ENCODE results near the gene WDR1.

WDR1 gene

DNA sequence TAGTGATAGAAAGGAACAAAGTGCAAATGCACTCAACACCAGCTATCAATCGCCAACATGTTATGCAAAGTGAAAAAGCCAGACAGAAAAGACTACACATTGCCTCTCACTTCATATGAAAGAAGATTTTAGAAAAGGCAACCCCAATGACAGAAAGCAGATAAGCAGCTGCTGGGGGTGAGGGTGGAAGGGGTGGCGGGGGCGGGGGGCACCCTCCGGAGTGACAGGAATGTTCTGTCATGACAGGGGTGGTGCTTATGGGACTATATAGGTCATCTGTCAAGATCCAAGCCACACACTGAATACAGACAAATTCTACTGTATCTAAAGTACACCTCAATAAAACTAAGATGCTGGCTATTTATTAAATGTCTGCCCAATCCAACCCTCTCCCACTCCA is 10.7 kb downstream of the WDR1 start:
- Histone ChIP-seq H3K9me2 (ENCODE audit: low read depth, low read length) (no peaks in the 10 kb centered on the region), H3K27ac (ENCODE audit: low read depth, low read length, poor library complexity, severe bottlenecking) (no peak overlapping the region), H3K79me2 (ENCODE audit: insufficient read depth, low read length) (peaks cover 21% of the 10 kb centered on the region), H3F3A (ENCODE audit: insufficient read depth, low read length) (no peaks in the 10 kb centered on the region), H4K20me1 (ENCODE audit: insufficient read depth, low read length) (no peaks in the 10 kb centered on the region), H3K27me3 (ENCODE audit: insufficient read depth, low read length) (no peaks in the 10 kb centered on the region), H3K4me3 (ENCODE audit: low read depth, low read length, poor library complexity, severe bottlenecking) (no peak overlapping the region), H3K36me3 (ENCODE audit: insufficient read depth, low read length) (peaks cover 28% of the 10 kb centered on the region; the same call in 1 of the 2 replicates), H3K9me3 (ENCODE audit: low read length) (no peaks in the 10 kb centered on the region), H2AFZ (ENCODE audit: low read length) (no peak overlapping the region), H3K4me2 (ENCODE audit: low read length) (no peak overlapping the region), H3K4me1 (ENCODE audit: insufficient read depth, low read length, severe bottlenecking) (no peaks in the 10 kb centered on the region), H3K9ac (ENCODE audit: low read length) (no peak overlapping the region)
- no peak for TF ChIP-seq EZH2 (IDR thresholded peaks at IDR 0.05; ENCODE audit: borderline replicate concordance, low read length)

DNA sequence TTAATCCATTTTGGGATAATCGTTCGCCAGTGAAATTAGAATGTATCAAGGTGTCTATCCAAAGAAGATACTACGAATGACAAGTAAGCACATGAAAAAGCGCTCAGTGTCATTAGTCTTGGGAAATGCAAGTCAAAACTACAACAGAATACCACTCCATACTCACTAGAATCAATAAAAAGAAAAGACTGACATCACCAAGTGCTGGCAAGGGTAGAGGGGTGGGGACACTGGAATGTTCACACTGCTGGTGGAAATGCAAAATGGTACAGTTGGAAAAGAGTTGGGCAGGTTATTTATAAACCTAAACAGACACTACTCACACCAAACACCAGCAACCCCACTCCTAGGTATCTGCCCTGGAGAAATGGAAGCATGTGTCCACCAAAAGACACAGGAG is 11.2 kb downstream of the WDR1 start:
- no peak overlapping the region for H3K4me3 ChIP-seq (ENCODE audit: low read depth, low read length, poor library complexity, severe bottlenecking)
- H3K27ac ChIP-seq (ENCODE audit: low read depth, low read length, poor library complexity, severe bottlenecking), result no peak overlapping the region
- no peaks in the 10 kb centered on the region for H3K27me3 ChIP-seq (ENCODE audit: insufficient read depth, low read length)
- H3K4me2 ChIP-seq (ENCODE audit: low read length), result no peak overlapping the region
- no peak overlapping the region for H3K9ac ChIP-seq (ENCODE audit: low read length)
- no peaks in the 10 kb centered on the region for H3K9me3 ChIP-seq (ENCODE audit: low read length)
- peaks cover 28% of the 10 kb centered on the region; the same call in 1 of the 2 replicates for H3K36me3 ChIP-seq (ENCODE audit: insufficient read depth, low read length)
- no peaks in the 10 kb centered on the region for H4K20me1 ChIP-seq (ENCODE audit: insufficient read depth, low read length)
- H3F3A ChIP-seq (ENCODE audit: insufficient read depth, low read length), result no peaks in the 10 kb centered on the region
- H3K4me1 ChIP-seq (ENCODE audit: insufficient read depth, low read length, severe bottlenecking), result no peaks in the 10 kb centered on the region
- TF ChIP-seq, protein P1, sequence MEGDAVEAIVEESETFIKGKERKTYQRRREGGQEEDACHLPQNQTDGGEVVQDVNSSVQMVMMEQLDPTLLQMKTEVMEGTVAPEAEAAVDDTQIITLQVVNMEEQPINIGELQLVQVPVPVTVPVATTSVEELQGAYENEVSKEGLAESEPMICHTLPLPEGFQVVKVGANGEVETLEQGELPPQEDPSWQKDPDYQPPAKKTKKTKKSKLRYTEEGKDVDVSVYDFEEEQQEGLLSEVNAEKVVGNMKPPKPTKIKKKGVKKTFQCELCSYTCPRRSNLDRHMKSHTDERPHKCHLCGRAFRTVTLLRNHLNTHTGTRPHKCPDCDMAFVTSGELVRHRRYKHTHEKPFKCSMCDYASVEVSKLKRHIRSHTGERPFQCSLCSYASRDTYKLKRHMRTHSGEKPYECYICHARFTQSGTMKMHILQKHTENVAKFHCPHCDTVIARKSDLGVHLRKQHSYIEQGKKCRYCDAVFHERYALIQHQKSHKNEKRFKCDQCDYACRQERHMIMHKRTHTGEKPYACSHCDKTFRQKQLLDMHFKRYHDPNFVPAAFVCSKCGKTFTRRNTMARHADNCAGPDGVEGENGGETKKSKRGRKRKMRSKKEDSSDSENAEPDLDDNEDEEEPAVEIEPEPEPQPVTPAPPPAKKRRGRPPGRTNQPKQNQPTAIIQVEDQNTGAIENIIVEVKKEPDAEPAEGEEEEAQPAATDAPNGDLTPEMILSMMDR (IDR thresholded peaks at IDR 0.05; ENCODE audit: low read length), result no peak
- no peak for TF ChIP-seq EZH2 (IDR thresholded peaks at IDR 0.05; ENCODE audit: borderline replicate concordance, low read length)
- H3K9me2 ChIP-seq (ENCODE audit: low read depth, low read length), result no peaks in the 10 kb centered on the region
- H3K79me2 ChIP-seq (ENCODE audit: insufficient read depth, low read length), result peaks cover 21% of the 10 kb centered on the region
- H2AFZ ChIP-seq (ENCODE audit: low read length), result no peak overlapping the region

DNA sequence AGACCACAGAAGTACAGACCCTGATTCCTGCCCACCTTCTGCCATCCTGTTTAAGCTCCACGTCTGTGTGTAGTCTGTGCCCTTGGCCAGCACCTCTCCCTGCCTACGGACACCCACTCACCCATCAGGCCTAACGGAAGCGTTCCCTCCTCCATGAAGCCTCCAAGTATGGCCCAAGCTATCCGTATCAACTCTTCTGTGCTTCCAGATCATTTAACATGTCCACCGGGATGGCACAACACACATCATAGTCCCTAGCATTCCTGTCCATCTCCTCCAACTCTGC is 11.7 kb downstream of the WDR1 start:
- Histone ChIP-seq H4K20me1 (ENCODE audit: insufficient read depth, low read length) (no peaks in the 10 kb centered on the region), H3K4me3 (ENCODE audit: low read depth, low read length, poor library complexity, severe bottlenecking) (no peak overlapping the region), H2AFZ (ENCODE audit: low read length) (no peak overlapping the region), H3K36me3 (ENCODE audit: insufficient read depth, low read length) (peaks cover 33% of the 10 kb centered on the region; the same call in 1 of the 2 replicates), H3K27ac (ENCODE audit: low read depth, low read length, poor library complexity, severe bottlenecking) (no peak overlapping the region), H3K27me3 (ENCODE audit: insufficient read depth, low read length) (no peaks in the 10 kb centered on the region), H3K9me2 (ENCODE audit: low read depth, low read length) (no peaks in the 10 kb centered on the region), H3K9me3 (ENCODE audit: low read length) (no peaks in the 10 kb centered on the region), H3K79me2 (ENCODE audit: insufficient read depth, low read length) (peaks cover 21% of the 10 kb centered on the region), H3K9ac (ENCODE audit: low read length) (no peak overlapping the region), H3K4me1 (ENCODE audit: insufficient read depth, low read length, severe bottlenecking) (no peaks in the 10 kb centered on the region), H3K4me2 (ENCODE audit: low read length) (no peak overlapping the region), H3F3A (ENCODE audit: insufficient read depth, low read length) (no peaks in the 10 kb centered on the region)
- TF ChIP-seq, protein P1 (IDR thresholded peaks at IDR 0.05; ENCODE audit: low read length), result no peak
- no peak for TF ChIP-seq EZH2 (IDR thresholded peaks at IDR 0.05; ENCODE audit: borderline replicate concordance, low read length)

DNA sequence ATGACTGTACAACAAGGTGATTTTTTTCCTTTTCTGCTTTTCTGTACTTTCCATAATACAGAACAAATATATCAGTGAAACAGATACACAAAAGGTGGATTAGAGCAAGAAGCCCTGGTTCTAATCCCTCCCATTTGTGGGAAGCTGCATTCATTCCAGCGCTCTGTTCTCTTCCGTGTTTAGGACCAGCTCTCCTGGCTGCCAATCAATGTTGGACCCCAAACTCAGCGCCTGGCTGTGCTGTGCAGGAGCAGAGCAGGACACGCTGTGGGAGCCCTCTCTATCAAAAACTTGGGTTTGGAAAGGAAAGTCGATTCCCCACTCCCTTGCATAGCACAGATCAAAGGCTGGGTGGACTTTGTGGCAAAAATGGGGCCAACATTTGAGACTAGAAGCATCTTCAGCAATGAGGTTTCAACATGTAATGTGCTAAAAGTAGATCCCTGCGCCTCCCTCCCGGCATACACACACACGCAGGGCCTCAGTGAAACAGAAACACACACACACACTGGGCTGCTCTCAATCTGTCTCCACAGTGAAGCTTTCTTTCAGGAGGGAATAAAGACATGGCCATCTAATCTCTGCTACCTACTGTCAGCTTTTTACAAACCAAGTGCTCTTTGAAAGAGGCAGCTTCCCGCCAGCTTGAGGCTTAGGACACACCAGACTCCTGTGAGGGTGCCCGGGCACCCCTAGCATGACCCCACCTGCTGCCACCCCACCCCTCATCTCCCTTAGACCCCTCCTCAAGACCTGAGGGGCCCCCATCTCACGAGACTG is 12.2 kb downstream of the WDR1 start:
- peaks cover 35% of the 10 kb centered on the region; the same call in 1 of the 2 replicates for H3K36me3 ChIP-seq (ENCODE audit: insufficient read depth, low read length)
- no peaks in the 10 kb centered on the region for H3K27me3 ChIP-seq (ENCODE audit: insufficient read depth, low read length)
- no peaks in the 10 kb centered on the region for H3K9me3 ChIP-seq (ENCODE audit: low read length)
- H3K79me2 ChIP-seq (ENCODE audit: insufficient read depth, low read length), result peaks cover 21% of the 10 kb centered on the region
- no peaks in the 10 kb centered on the region for H3K4me1 ChIP-seq (ENCODE audit: insufficient read depth, low read length, severe bottlenecking)
- no peaks in the 10 kb centered on the region for H3F3A ChIP-seq (ENCODE audit: insufficient read depth, low read length)
- no peak overlapping the region for H2AFZ ChIP-seq (ENCODE audit: low read length)
- H4K20me1 ChIP-seq (ENCODE audit: insufficient read depth, low read length), result no peaks in the 10 kb centered on the region
- H3K4me3 ChIP-seq (ENCODE audit: low read depth, low read length, poor library complexity, severe bottlenecking), result no peak overlapping the region
- H3K27ac ChIP-seq (ENCODE audit: low read depth, low read length, poor library complexity, severe bottlenecking), result no peak overlapping the region
- H3K9ac ChIP-seq (ENCODE audit: low read length), result no peak overlapping the region
- H3K4me2 ChIP-seq (ENCODE audit: low read length), result no peak overlapping the region
- TF ChIP-seq EZH2 (IDR thresholded peaks at IDR 0.05; ENCODE audit: borderline replicate concordance, low read length), result no peak
- TF ChIP-seq, protein P1 (IDR thresholded peaks at IDR 0.05; ENCODE audit: low read length), result no peak
- H3K9me2 ChIP-seq (ENCODE audit: low read depth, low read length), result no peaks in the 10 kb centered on the region

All from OCI-LY1 (cell line).